Neural cell (in vitro differentiated cells): ENCODE results near the gene AIFM2. TPM values are rescaled to one million over a fixed set of nuclear protein-coding genes. Genes with fewer than 3 reads are reported as not detected.

Experiments used
- H2AFZ ChIP-seq: fragments of 200-600, 300-800 bp; sonication (generic), shearing (Covaris generic); 2 replicates; pipeline ENCODE4 v1.6.0; 2014; ENCODE audit warnings: low read depth, mild to moderate bottlenecking, antibody characterized with exemption, low read length, moderate library complexity
- H3F3A ChIP-seq: fragments of 200-600 bp; shearing (Covaris generic); 2 replicates; pipeline ENCODE4 v1.6.1; 2016; ENCODE audit warnings: mild to moderate bottlenecking, moderate library complexity, mixed read lengths, antibody characterized with exemption, low read length; ENCODE audit not compliant: insufficient read depth, poor library complexity, severe bottlenecking
- H3K27ac ChIP-seq: fragments of 200-600, 300-800 bp; sonication (generic), shearing (Covaris generic); 2 replicates; pipeline ENCODE4 v1.5.1; 2014; ENCODE audit warnings: mild to moderate bottlenecking, low read length, moderate library complexity
- H3K27me3 ChIP-seq: fragments of 300-800, 200-600 bp; sonication (generic), shearing (Covaris generic); 2 replicates; pipeline ENCODE4 v1.6.0; 2014; ENCODE audit warnings: mild to moderate bottlenecking, low read depth, low read length, moderate library complexity; ENCODE audit not compliant: insufficient read depth
- H3K36me3 ChIP-seq: fragments of 300-800, 200-600 bp; sonication (generic), shearing (Covaris generic); 2 replicates; pipeline ENCODE4 v1.5.1; 2014; ENCODE audit warnings: mild to moderate bottlenecking, antibody characterized with exemption, low read length, moderate library complexity; ENCODE audit not compliant: insufficient read depth
- H3K4me2 ChIP-seq: fragments of 300-800, 200-600 bp; sonication (generic), shearing (Covaris generic); 2 replicates; pipeline ENCODE4 v1.6.0; 2014; ENCODE audit warnings: mild to moderate bottlenecking, low read length
- H3K4me3 ChIP-seq: fragments of 300-800, 200-600 bp; sonication (generic), shearing (Covaris generic); 2 replicates; pipeline ENCODE4 v1.5.1; 2014; ENCODE audit warnings: mild to moderate bottlenecking, low read length, moderate library complexity
- H3K79me2 ChIP-seq: fragments of 200-600 bp; shearing (Covaris generic); replicated peaks from 2 replicates; pipeline ENCODE4 v1.6.0; 2014; ENCODE audit warnings: mild to moderate bottlenecking, low read length, moderate library complexity; ENCODE audit not compliant: insufficient read depth
- H3K9ac ChIP-seq: fragments of 300-800, 200-600 bp; sonication (generic), shearing (Covaris generic); 2 replicates; pipeline ENCODE4 v1.6.1; 2016; ENCODE audit warnings: mild to moderate bottlenecking, low read length, mixed read lengths
- H3K9me2 ChIP-seq: fragments of 200-600 bp; shearing (Covaris generic); 2 replicates; pipeline ENCODE4 v1.6.1; 2016; ENCODE audit warnings: mild to moderate bottlenecking, low read length, mixed read lengths; ENCODE audit not compliant: insufficient read depth
- H3K9me3 ChIP-seq: fragments of 200-600, 300-800 bp; sonication (generic), shearing (Covaris generic); 2 replicates; pipeline ENCODE4 v1.6.1; 2016; ENCODE audit warnings: mild to moderate bottlenecking, mixed run types, low read length, moderate library complexity, mixed read lengths
- H4K20me1 ChIP-seq: fragments of 200-600 bp; shearing (Covaris generic); 2 replicates; pipeline ENCODE4 v1.6.1; 2016; ENCODE audit warnings: mild to moderate bottlenecking, mixed run types; ENCODE audit not compliant: insufficient read depth
- EP300 ChIP-seq: fragments of 450-650 bp; conservative IDR thresholded peaks from 2 replicates; pipeline ENCODE4 v1.6.1; 2014; ENCODE audit warnings: antibody characterized with exemption, mild to moderate bottlenecking, moderate library complexity; ENCODE audit not compliant: poor library complexity, severe bottlenecking
- EZH2 ChIP-seq: fragments of 200-600, 300-800 bp; shearing (Covaris generic), sonication (generic); IDR thresholded peaks from 2 replicates; pipeline ENCODE4 v1.6.1; 2014; ENCODE audit warnings: antibody characterized with exemption, low read length, borderline replicate concordance, mild to moderate bottlenecking; ENCODE audit not compliant: insufficient read depth, poor library complexity, severe bottlenecking
- MXI1 ChIP-seq: fragments of 450-650 bp; conservative IDR thresholded peaks from 2 replicates; pipeline ENCODE4 v1.6.1; 2014; ENCODE audit warnings: antibody characterized with exemption, mild to moderate bottlenecking; ENCODE audit not compliant: poor library complexity, severe bottlenecking
- POLR2AphosphoS5 ChIP-seq: IDR thresholded peaks from 2 replicates; pipeline ENCODE4 v1.6.1; 2012
- RAD21 ChIP-seq: fragments of 450-650 bp; conservative IDR thresholded peaks from 2 replicates; pipeline ENCODE4 v1.6.1; 2014; ENCODE audit warnings: antibody characterized with exemption, mild to moderate bottlenecking, moderate library complexity
- SMC3 ChIP-seq: fragments of 450-650 bp; conservative IDR thresholded peaks from 2 replicates; pipeline ENCODE4 v1.6.1; 2014; ENCODE audit warnings: antibody characterized with exemption, mild to moderate bottlenecking, moderate library complexity; ENCODE audit not compliant: poor library complexity
- TAF1 ChIP-seq: IDR thresholded peaks from 2 replicates; pipeline ENCODE4 v1.6.1; 2012; ENCODE audit warnings: low read depth
- polyA plus RNA-seq: library from polyadenylated mRNA; depleted of rRNA; stranded (reverse); fragments of >200 nt; gene quantifications from 2 replicates; pipeline ENCODE4 v1.2.3, GENCODE V29; 2014
- TF ChIP-seq, protein P1 (sequence below): IDR thresholded peaks from 2 replicates; pipeline ENCODE4 v1.6.1; 2012; ENCODE audit warnings: borderline replicate concordance
- TF ChIP-seq, protein P2 (sequence below): fragments of 450-650 bp; IDR thresholded peaks from 2 replicates; pipeline ENCODE4 v1.5.1; 2014; ENCODE audit warnings: antibody characterized with exemption, mild to moderate bottlenecking, moderate library complexity; ENCODE audit not compliant: poor library complexity, severe bottlenecking

AIFM2 gene
- polyA plus RNA-seq, 1 donor from 2014 or later, result 0.78 TPM

DNA sequence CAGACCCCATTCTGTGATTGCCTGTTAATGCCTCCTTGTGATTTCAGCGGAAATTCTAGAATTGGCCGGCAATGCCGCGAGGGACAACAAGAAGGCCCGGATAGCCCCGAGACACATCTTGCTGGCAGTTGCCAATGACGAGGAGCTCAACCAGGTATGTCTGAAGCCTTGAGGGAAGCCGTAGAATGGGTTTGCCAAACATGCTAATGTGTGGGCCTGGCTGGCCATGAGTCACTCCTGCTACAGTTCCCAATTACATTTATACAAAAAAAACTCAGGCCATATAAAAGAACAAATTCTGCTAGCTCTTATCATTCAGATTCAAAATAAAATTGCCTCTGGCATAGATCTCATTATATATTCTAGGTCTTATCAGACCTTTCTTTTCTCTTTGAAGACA is 42.6 kb downstream of the AIFM2 start:
- Histone ChIP-seq H4K20me1 (no peaks in the 10 kb centered on the region), H3K79me2 (peaks cover 3% of the 10 kb centered on the region), H3K9me3 (no peaks in the 10 kb centered on the region), H3K9me2 (no peaks in the 10 kb centered on the region), H3K4me2 (no peak overlapping the region), H3K27me3 (no peaks in the 10 kb centered on the region), H3F3A (no peaks in the 10 kb centered on the region), H3K4me3 (no peak overlapping the region), H3K27ac (no peak overlapping the region), H2AFZ (no peak overlapping the region), H3K9ac (no peak overlapping the region), H3K36me3 (peaks cover 12% of the 10 kb centered on the region)
- TF ChIP-seq POLR2AphosphoS5, result no peak
- TF ChIP-seq MXI1, result no peak
- TF ChIP-seq TAF1, result no peak

DNA sequence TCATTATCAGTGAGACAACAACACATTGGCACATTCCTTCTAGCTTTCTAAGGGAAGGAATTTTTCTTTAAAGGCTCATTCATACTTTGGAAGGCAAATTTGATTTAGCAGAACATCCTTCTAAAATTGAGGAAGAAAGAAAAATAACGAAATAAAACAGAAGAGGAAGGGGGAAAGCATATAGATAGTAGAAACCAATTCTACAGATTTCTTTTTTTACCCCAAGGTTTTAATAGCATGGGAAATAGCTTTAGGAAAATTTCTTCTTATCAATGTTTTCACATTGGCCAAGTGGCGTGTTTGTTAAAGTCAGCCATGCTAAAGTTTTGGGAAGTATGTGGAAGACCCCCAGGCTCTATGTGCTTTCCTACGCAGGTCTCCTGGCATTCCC is 44.3 kb downstream of the AIFM2 start:
- H3K27me3 ChIP-seq, result no peaks in the 10 kb centered on the region
- no peaks in the 10 kb centered on the region for H3K9me2 ChIP-seq
- TF ChIP-seq TAF1, result no peak
- TF ChIP-seq MXI1, result no peak
- TF ChIP-seq, protein P1, sequence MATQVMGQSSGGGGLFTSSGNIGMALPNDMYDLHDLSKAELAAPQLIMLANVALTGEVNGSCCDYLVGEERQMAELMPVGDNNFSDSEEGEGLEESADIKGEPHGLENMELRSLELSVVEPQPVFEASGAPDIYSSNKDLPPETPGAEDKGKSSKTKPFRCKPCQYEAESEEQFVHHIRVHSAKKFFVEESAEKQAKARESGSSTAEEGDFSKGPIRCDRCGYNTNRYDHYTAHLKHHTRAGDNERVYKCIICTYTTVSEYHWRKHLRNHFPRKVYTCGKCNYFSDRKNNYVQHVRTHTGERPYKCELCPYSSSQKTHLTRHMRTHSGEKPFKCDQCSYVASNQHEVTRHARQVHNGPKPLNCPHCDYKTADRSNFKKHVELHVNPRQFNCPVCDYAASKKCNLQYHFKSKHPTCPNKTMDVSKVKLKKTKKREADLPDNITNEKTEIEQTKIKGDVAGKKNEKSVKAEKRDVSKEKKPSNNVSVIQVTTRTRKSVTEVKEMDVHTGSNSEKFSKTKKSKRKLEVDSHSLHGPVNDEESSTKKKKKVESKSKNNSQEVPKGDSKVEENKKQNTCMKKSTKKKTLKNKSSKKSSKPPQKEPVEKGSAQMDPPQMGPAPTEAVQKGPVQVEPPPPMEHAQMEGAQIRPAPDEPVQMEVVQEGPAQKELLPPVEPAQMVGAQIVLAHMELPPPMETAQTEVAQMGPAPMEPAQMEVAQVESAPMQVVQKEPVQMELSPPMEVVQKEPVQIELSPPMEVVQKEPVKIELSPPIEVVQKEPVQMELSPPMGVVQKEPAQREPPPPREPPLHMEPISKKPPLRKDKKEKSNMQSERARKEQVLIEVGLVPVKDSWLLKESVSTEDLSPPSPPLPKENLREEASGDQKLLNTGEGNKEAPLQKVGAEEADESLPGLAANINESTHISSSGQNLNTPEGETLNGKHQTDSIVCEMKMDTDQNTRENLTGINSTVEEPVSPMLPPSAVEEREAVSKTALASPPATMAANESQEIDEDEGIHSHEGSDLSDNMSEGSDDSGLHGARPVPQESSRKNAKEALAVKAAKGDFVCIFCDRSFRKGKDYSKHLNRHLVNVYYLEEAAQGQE, result no peak
- TF ChIP-seq POLR2AphosphoS5, result no peak
- TF ChIP-seq EP300, result no peak
- TF ChIP-seq, protein P2, sequence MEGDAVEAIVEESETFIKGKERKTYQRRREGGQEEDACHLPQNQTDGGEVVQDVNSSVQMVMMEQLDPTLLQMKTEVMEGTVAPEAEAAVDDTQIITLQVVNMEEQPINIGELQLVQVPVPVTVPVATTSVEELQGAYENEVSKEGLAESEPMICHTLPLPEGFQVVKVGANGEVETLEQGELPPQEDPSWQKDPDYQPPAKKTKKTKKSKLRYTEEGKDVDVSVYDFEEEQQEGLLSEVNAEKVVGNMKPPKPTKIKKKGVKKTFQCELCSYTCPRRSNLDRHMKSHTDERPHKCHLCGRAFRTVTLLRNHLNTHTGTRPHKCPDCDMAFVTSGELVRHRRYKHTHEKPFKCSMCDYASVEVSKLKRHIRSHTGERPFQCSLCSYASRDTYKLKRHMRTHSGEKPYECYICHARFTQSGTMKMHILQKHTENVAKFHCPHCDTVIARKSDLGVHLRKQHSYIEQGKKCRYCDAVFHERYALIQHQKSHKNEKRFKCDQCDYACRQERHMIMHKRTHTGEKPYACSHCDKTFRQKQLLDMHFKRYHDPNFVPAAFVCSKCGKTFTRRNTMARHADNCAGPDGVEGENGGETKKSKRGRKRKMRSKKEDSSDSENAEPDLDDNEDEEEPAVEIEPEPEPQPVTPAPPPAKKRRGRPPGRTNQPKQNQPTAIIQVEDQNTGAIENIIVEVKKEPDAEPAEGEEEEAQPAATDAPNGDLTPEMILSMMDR, result no peak
- TF ChIP-seq RAD21, result no peak
- no peak for TF ChIP-seq SMC3
- H3K4me3 ChIP-seq, result no peak overlapping the region
- no peaks in the 10 kb centered on the region for H3F3A ChIP-seq
- no peaks in the 10 kb centered on the region for H3K9me3 ChIP-seq
- peaks cover 2% of the 10 kb centered on the region for H3K36me3 ChIP-seq
- H3K27ac ChIP-seq, result no peak overlapping the region
- H4K20me1 ChIP-seq, result no peaks in the 10 kb centered on the region
- peaks cover 3% of the 10 kb centered on the region for H3K79me2 ChIP-seq
- no peak overlapping the region for H2AFZ ChIP-seq
- H3K9ac ChIP-seq, result no peak overlapping the region
- no peak overlapping the region for H3K4me2 ChIP-seq

DNA sequence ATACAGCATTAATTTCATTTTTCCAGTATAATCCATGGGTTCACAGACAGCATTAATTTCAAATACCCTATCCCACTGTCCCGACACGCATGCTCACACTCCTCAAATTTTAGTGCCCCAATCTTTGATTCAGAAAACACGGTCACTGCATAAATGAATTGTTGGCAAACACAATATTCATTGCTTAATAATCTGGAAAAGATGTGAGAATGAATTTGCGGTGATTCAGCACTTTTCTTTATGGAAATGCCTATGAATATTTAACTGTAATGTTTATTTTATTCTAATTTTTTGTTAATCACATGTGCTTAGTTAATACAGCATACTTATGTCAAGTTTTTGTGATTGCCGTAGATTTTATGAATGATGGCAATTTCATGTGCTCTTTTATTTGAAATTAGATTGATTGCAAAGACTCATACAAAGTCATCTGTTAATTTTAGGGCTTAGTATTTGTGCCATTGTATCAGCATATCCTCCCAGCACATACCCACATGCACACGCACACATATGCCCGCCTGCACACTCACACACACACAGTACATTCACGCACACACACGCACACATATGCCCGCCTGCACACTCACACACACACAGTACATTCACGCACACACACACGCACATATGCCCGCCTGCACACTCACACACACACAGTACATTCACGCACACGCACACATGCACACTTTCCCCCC is 44.9 kb downstream of the AIFM2 start:
- Histone ChIP-seq H3K27me3 (no peaks in the 10 kb centered on the region), H3K27ac (no peak overlapping the region), H3K4me3 (no peak overlapping the region), H3K4me2 (no peak overlapping the region), H3K79me2 (peaks cover 3% of the 10 kb centered on the region), H2AFZ (no peak overlapping the region), H4K20me1 (no peaks in the 10 kb centered on the region), H3K9me2 (no peaks in the 10 kb centered on the region), H3K36me3 (no peaks in the 10 kb centered on the region), H3F3A (no peaks in the 10 kb centered on the region), H3K9ac (no peak overlapping the region), H3K9me3 (no peaks in the 10 kb centered on the region)
- TF ChIP-seq SMC3 (no peak), TAF1 (no peak), EP300 (no peak), EZH2 (no peak), MXI1 (no peak), POLR2AphosphoS5 (no peak), RAD21 (no peak)
- TF ChIP-seq, protein P2, result no peak
- TF ChIP-seq, protein P1, result no peak
